NT2/D1 (cell line): ENCODE data around the gene MYDGF.

Experiments
- YY1 ChIP-seq: IDR thresholded peaks from 2 replicates; pipeline ENCODE4 v1.6.1; 2011; ENCODE audit not compliant: insufficient read length, insufficient read depth
- ZNF274 ChIP-seq: IDR thresholded peaks from 2 replicates; pipeline ENCODE4 v1.6.1; 2011; ENCODE audit warnings: mild to moderate bottlenecking, low read depth, low read length

DNA sequence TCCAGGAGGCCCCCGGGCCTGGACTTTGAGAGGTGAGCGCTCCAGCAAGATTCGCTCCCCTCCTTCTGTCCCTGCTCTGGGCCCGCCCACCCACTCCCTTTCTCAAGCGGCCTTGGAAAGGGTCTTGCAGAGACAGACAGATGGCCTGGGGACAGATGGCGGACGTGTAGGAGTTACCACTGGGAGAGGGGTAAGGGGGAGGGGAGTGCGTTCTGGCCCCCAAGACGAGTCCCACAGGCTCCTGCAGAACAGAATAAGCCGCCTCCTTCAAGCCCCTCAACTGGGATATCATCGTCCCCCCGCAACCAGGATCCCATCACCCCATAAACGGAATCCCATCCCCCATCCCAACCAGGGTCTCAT, 34.4 kb downstream of the MYDGF start:
- no peak for TF ChIP-seq YY1
- TF ChIP-seq ZNF274 = no peak
